Prostate gland (tissue), 2 donors: ENCODE measurements around the gene ACTR5. TPM values are rescaled to one million over a fixed set of nuclear protein-coding genes. Genes with fewer than 3 reads are reported as not detected.

Source experiments
- DNase-seq: peaks from one replicate; pipeline ENCODE4 v3.0.0-alpha.2; 2019; ENCODE audit warnings: low spot score
- H3K27ac ChIP-seq, 2 donors: fragments of 200-600 bp; sonication (generic); 2 replicates each; pipeline ENCODE4 v1.5.1; 2017 to 2019
- H3K27me3 ChIP-seq: fragments of 200-600 bp; sonication (generic); replicated peaks from 2 replicates; pipeline ENCODE4 v1.5.1; 2019; ENCODE audit not compliant: insufficient read depth
- H3K36me3 ChIP-seq, 2 donors: fragments of 200-600 bp; sonication (generic); 1 replicate in 1 of 2; 2 replicates in 1 of 2; pipeline versions ENCODE4 v1.5.1 to v1.8.1; 2017 to 2019
- H3K4me1 ChIP-seq: fragments of 200-600 bp; sonication (generic); replicated peaks from 2 replicates; pipeline ENCODE4 v1.5.1; 2019
- H3K4me3 ChIP-seq, 2 donors: fragments of 200-600 bp; sonication (generic); 2 replicates each; pipeline ENCODE4 v1.5.1; 2017 to 2019
- H3K9me3 ChIP-seq: fragments of 200-600 bp; sonication (generic); 2 replicates; pipeline ENCODE4 v1.5.1; 2017
- CTCF ChIP-seq, 4 experiments: fragments of 200-600 bp in 2 of 4; fragments of 450-650 bp in 2 of 4; sonication (generic) in 2 of 4; IDR thresholded peaks; 1 replicate in 3 of 4; 2 replicates in 1 of 4; pipeline ENCODE4 v1.5.1; 2016 to 2019; ENCODE audit warnings: antibody characterized with exemption in 4 of 4, mild to moderate bottlenecking in 2 of 4, moderate library complexity in 2 of 4
- POLR2A ChIP-seq: fragments of 450-650 bp; IDR thresholded peaks from one replicate; pipeline ENCODE4 v1.6.1; 2016; ENCODE audit warnings: antibody characterized with exemption, mild to moderate bottlenecking
- POLR2AphosphoS5 ChIP-seq: sonication (generic); formaldehyde crosslinking; IDR thresholded peaks from one replicate; pipeline ENCODE4 v1.6.1; 2017; ENCODE audit warnings: antibody characterized with exemption
- WGBS: methylation state at CpG from one replicate; pipeline ENCODE4 v1.1.5; 2018; 5-methylcytosine and 5-hydroxymethylcytosine counted together
- intact Hi-C: fragments of 100-400 bp; cut with DNase I; formaldehyde crosslinking; loops from one replicate; pipeline ENCODE4 v1.14.2; 2022
- total RNA-seq, 2 donors: library from RNA; depleted of rRNA; stranded (reverse); fragments of >200 nt; gene quantifications; one replicate each; pipeline ENCODE4 v1.1.0, GENCODE V29; 2016

Gene ACTR5
- total RNA-seq, 2 donors from 2014 or later, result 6.4 to 18.1 TPM

GRCh38 chr20:38748861-38749149 lies 545 bp downstream of the ACTR5 start:
- intact Hi-C loops, result no loop called here
- Histone ChIP-seq H3K9me3 (no peaks in the 10 kb centered on the region), H3K36me3 (no peaks in the 10 kb centered on the region), H3K4me3 (peak overlapping the region; percentile 74 to 86), H3K27ac (peak overlapping the region; percentile 95 to 97), H3K4me1 (no peaks in the 10 kb centered on the region), H3K27me3 (no peaks in the 10 kb centered on the region)
- WGBS, result 3% methylated on average over 9 of the region's 10 CpGs
- TF ChIP-seq CTCF (IDR thresholded peaks at IDR 0.05) (no peak), POLR2AphosphoS5 (no peak), POLR2A (no peak)
- DNase-seq, result peak; percentile 41

GRCh38 chr20:38751360-38751976 lies 3.2 kb downstream of the ACTR5 start:
- Histone ChIP-seq H3K36me3 (no peaks in the 10 kb centered on the region), H3K4me1 (no peaks in the 10 kb centered on the region), H3K27me3 (no peaks in the 10 kb centered on the region), H3K4me3 (no peak overlapping the region), H3K27ac (no peak overlapping the region), H3K9me3 (no peaks in the 10 kb centered on the region)
- intact Hi-C loops, result loop anchor here (2.0 kb wide), 1 partner anchor 103 kb away; no protein-coding TSS in a partner anchor
- no peak for DNase-seq
- WGBS, result 60% methylated on average over 5 of the region's 5 CpGs
- TF ChIP-seq POLR2A (no peak), CTCF (IDR thresholded peaks at IDR 0.05) (peak in 3 of 4 experiments; percentile 42 to 75 (median 73)), POLR2AphosphoS5 (no peak)

- peaks cover 0 to 5% of the 10 kb centered on the region in 2 donors for H3K36me3 ChIP-seq
These were observed 3.8 kb downstream of the ACTR5 start for GRCh38 chr20:38752029-38752428.

GRCh38 chr20:38754924-38755323 lies 6.7 kb downstream of the ACTR5 start:
- intact Hi-C loops, result no loop called here
- Histone ChIP-seq H3K27ac (no peak overlapping the region), H3K9me3 (no peaks in the 10 kb centered on the region), H3K36me3 (peaks cover under 1 to 9% of the 10 kb centered on the region in 2 donors), H3K27me3 (no peaks in the 10 kb centered on the region), H3K4me3 (no peak overlapping the region), H3K4me1 (no peaks in the 10 kb centered on the region)
- WGBS, result 92% methylated on average over 13 of the region's 13 CpGs
- no peak for DNase-seq
- TF ChIP-seq POLR2A, result no peak
- TF ChIP-seq CTCF (IDR thresholded peaks at IDR 0.05), result no peak
- no peak for TF ChIP-seq POLR2AphosphoS5

More at GRCh38 chr20:38752029-38752428, 3.8 kb downstream of the ACTR5 start:
- intact Hi-C loops, result no loop called here
- WGBS, result 73% methylated on average over 4 of the region's 4 CpGs
- TF ChIP-seq POLR2AphosphoS5 (no peak), POLR2A (no peak)
- H3K27ac ChIP-seq, result no peak overlapping the region
- DNase-seq, result no peak
- no peaks in the 10 kb centered on the region for H3K27me3 ChIP-seq
- no peaks in the 10 kb centered on the region for H3K9me3 ChIP-seq
- no peaks in the 10 kb centered on the region for H3K4me1 ChIP-seq
- H3K4me3 ChIP-seq, result no peak overlapping the region

- Histone ChIP-seq H3K9me3 (no peaks in the 10 kb centered on the region), H3K36me3 (peaks cover 6 to 9% of the 10 kb centered on the region in 2 donors), H3K4me1 (no peaks in the 10 kb centered on the region), H3K27me3 (no peaks in the 10 kb centered on the region), H3K27ac (no peak overlapping the region), H3K4me3 (no peak overlapping the region)
- no peak for DNase-seq
- intact Hi-C loops, result no loop called here
- no peak for TF ChIP-seq POLR2AphosphoS5
- TF ChIP-seq CTCF (IDR thresholded peaks at IDR 0.05), result no peak
- TF ChIP-seq POLR2A, result no peak
- WGBS, result 75% methylated on average over 6 of the region's 6 CpGs
These were observed 7.2 kb downstream of the ACTR5 start for GRCh38 chr20:38755324-38755910.
